ENCODE data around the gene PSD2. TPM values are rescaled to one million over a fixed set of nuclear protein-coding genes. Genes with fewer than 3 reads are reported as not detected.

The PSD2 gene
- total RNA-seq, 2 experiments from 2014 or later: 0.08 TPM; not detected in 1

GRCh38 chr5:139811274-139811607 is 15.6 kb downstream of the PSD2 start:
- H3K27me3 Mint-ChIP-seq: peaks cover 22% of the 10 kb centered on the region
- CTCF ChIA-PET: no interaction called here
- H3K9me3 Mint-ChIP-seq: no peaks in the 10 kb centered on the region

GRCh38 chr5:139812323-139812722 is 16.7 kb downstream of the PSD2 start:
- Histone ChIP-seq H3K4me1 (ENCODE audit: insufficient read depth, low read length) (no peaks in the 10 kb centered on the region), H3K9me3 (ENCODE audit: control insufficient read depth in 1 of 2, insufficient read depth in 1 of 2, low read length in 2 of 2) (peaks cover 0 to 15% of the 10 kb centered on the region in 2 experiments), H3K27me3 (ENCODE audit: control insufficient read depth in 1 of 2, insufficient read depth in 2 of 2, low read length in 2 of 2) (peaks cover 0 to 9% of the 10 kb centered on the region in 2 experiments), H3K36me3 (ENCODE audit: insufficient read depth, low read length) (no peaks in the 10 kb centered on the region), H3K27ac (ENCODE audit: low read depth in 1 of 2, low read length in 2 of 2) (no peak overlapping the region), H3K4me3 (ENCODE audit: low read length) (no peak overlapping the region)
- Mint-ChIP-seq H3K9me3 (no peaks in the 10 kb centered on the region), H3K4me1 (ENCODE audit: low read depth) (no peaks in the 10 kb centered on the region), H3K27me3 (peaks cover 22% of the 10 kb centered on the region), H3K27ac (no peak overlapping the region), H3K4me3 (no peak overlapping the region), H3K36me3 (ENCODE audit: low read depth) (no peaks in the 10 kb centered on the region)
- no peak for ATAC-seq (ENCODE audit: poor library complexity)
- no peak for TF ChIP-seq CTCF (IDR thresholded peaks at IDR 0.05)
- DNase-seq: no peak
- ChIA-PET POLR2A (no interaction called here), CTCF (no interaction called here)
- intact Hi-C loops (cut with DNase I, micrococcal nuclease): no loop called here

More at GRCh38 chr5:139811274-139811607, 15.6 kb downstream of the PSD2 start:
- H3K27me3 ChIP-seq (ENCODE audit: control insufficient read depth in 1 of 2, insufficient read depth in 2 of 2, low read length in 2 of 2): peaks cover 3 to 9% of the 10 kb centered on the region in 2 experiments
- no peak overlapping the region for H3K27ac Mint-ChIP-seq
- peaks cover 0 to 15% of the 10 kb centered on the region in 2 experiments for H3K9me3 ChIP-seq (ENCODE audit: control insufficient read depth in 1 of 2, insufficient read depth in 1 of 2, low read length in 2 of 2)
- ATAC-seq (ENCODE audit: poor library complexity) (no peak), DNase-seq (no peak)
- no peak overlapping the region for H3K27ac ChIP-seq (ENCODE audit: low read depth in 1 of 2, low read length in 2 of 2)
- H3K36me3 Mint-ChIP-seq (ENCODE audit: low read depth): no peaks in the 10 kb centered on the region
- no peaks in the 10 kb centered on the region for H3K36me3 ChIP-seq (ENCODE audit: insufficient read depth, low read length)
- no peak overlapping the region for H3K4me3 ChIP-seq (ENCODE audit: low read length)
- no peaks in the 10 kb centered on the region for H3K4me1 Mint-ChIP-seq (ENCODE audit: low read depth)
- TF ChIP-seq CTCF (IDR thresholded peaks at IDR 0.05): no peak
- POLR2A ChIA-PET: no interaction called here
- H3K4me3 Mint-ChIP-seq: no peak overlapping the region
- intact Hi-C loops (cut with DNase I, micrococcal nuclease): no loop called here
- no peaks in the 10 kb centered on the region for H3K4me1 ChIP-seq (ENCODE audit: insufficient read depth, low read length)

GRCh38 chr5:139812836-139813805 is 17.5 kb downstream of the PSD2 start:
- Histone ChIP-seq H3K36me3 (ENCODE audit: insufficient read depth, low read length) (no peaks in the 10 kb centered on the region), H3K4me1 (ENCODE audit: insufficient read depth, low read length) (no peaks in the 10 kb centered on the region), H3K4me3 (ENCODE audit: low read length) (no peak overlapping the region), H3K27ac (ENCODE audit: low read depth in 1 of 2, low read length in 2 of 2) (no peak overlapping the region), H3K27me3 (ENCODE audit: control insufficient read depth in 1 of 2, insufficient read depth in 2 of 2, low read length in 2 of 2) (peaks cover 0 to 7% of the 10 kb centered on the region in 2 experiments), H3K9me3 (ENCODE audit: control insufficient read depth in 1 of 2, insufficient read depth in 1 of 2, low read length in 2 of 2) (peaks cover 0 to 18% of the 10 kb centered on the region in 2 experiments)
- no peak for DNase-seq
- Mint-ChIP-seq H3K36me3 (ENCODE audit: low read depth) (no peaks in the 10 kb centered on the region), H3K4me3 (no peak overlapping the region), H3K27me3 (peaks cover 22% of the 10 kb centered on the region), H3K27ac (no peak overlapping the region), H3K4me1 (ENCODE audit: low read depth) (no peaks in the 10 kb centered on the region), H3K9me3 (no peaks in the 10 kb centered on the region)
- POLR2A ChIA-PET: no interaction called here
- intact Hi-C loops (cut with DNase I, micrococcal nuclease): no loop called here
- TF ChIP-seq CTCF (IDR thresholded peaks at IDR 0.05): no peak
- CTCF ChIA-PET: no interaction called here
- ATAC-seq (ENCODE audit: poor library complexity): no peak
